Measurements from ENCODE around the gene VAMP4. TPM values are rescaled to one million over a fixed set of nuclear protein-coding genes. Genes with fewer than 3 reads are reported as not detected.
A peak's percentile ranks its signal among the peaks of the same experiment; 100 is the strongest.

VAMP4 gene
- polyA plus RNA-seq, 1 of the 3 experiments (the other 2 are of a cell fraction), result 2.5 TPM

DNA sequence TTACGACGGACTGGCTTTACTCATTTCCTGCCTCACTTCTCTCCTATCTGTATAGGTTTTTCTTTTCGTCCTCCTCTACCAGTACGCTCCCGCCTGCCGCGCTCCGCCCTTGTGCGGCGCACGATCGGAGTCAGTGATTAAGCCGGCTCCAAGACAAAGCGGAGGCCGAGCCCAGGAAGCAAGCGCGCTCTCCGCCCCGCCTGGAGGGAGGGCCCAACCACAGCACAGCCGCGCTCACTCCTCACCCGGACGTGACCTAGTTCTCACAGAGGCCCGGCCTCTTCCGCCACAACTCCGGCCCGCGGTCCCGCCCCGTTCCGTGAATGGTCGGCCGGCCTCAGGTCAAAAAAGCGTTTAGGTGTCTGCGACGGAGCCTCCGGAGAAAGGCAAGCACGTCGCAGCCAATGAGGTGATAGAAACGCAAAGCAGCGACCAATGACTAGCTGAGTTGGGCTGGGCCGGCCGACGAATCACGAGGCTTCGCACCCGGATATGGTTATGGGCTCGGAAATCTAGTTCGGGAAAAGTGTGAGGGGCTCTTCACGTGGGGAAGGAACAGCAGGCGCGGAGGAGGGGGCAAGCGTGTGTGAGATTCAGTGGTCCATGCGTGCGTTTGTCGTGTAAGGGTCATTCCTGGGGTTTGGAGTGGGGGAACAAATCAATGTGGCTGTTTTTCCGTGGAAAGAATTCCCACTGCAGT lies 39.5 kb upstream of the VAMP4 start, which contains the start of gene METTL13 (continued):
- TF ChIP-seq, protein P1, sequence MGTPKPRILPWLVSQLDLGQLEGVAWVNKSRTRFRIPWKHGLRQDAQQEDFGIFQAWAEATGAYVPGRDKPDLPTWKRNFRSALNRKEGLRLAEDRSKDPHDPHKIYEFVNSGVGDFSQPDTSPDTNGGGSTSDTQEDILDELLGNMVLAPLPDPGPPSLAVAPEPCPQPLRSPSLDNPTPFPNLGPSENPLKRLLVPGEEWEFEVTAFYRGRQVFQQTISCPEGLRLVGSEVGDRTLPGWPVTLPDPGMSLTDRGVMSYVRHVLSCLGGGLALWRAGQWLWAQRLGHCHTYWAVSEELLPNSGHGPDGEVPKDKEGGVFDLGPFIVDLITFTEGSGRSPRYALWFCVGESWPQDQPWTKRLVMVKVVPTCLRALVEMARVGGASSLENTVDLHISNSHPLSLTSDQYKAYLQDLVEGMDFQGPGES (IDR thresholded peaks at IDR 0.05; ENCODE audit: low read depth, low read length), result peak; percentile 79
- TF ChIP-seq ELF1 (IDR thresholded peaks at IDR 0.05) (peak; percentile 89), SMC3 (IDR thresholded peaks at IDR 0.05; ENCODE audit: low read depth, low read length) (no peak; the same call in 1 of the 2 replicates), RAD21 (IDR thresholded peaks at IDR 0.05; ENCODE audit: low read length) (no peak), POLR2AphosphoS5 (IDR thresholded peaks at IDR 0.05; ENCODE audit: low read depth, low read length) (peak; percentile 95), FOSL2 (IDR thresholded peaks at IDR 0.05; ENCODE audit: borderline replicate concordance, low read depth) (no peak), SIN3A (IDR thresholded peaks at IDR 0.05; ENCODE audit: borderline replicate concordance, low read depth, low read length) (peak; percentile 87; the same call in 1 of the 2 replicates), MEF2A (IDR thresholded peaks at IDR 0.05; ENCODE audit: borderline replicate concordance, low read depth) (no peak), EP300 (IDR thresholded peaks at IDR 0.05; ENCODE audit: borderline replicate concordance in 1 of 2, low read depth in 1 of 2, low read length in 1 of 2) (peak in 1 of 2 experiments; percentile 11; a peak in 1 of 4 replicates), NFIC (IDR thresholded peaks at IDR 0.05; ENCODE audit: borderline replicate concordance) (no peak), GABPA (IDR thresholded peaks at IDR 0.05; ENCODE audit: low read depth) (peak; percentile 87), JUND (IDR thresholded peaks at IDR 0.05) (no peak)
- TF ChIP-seq, protein P2, sequence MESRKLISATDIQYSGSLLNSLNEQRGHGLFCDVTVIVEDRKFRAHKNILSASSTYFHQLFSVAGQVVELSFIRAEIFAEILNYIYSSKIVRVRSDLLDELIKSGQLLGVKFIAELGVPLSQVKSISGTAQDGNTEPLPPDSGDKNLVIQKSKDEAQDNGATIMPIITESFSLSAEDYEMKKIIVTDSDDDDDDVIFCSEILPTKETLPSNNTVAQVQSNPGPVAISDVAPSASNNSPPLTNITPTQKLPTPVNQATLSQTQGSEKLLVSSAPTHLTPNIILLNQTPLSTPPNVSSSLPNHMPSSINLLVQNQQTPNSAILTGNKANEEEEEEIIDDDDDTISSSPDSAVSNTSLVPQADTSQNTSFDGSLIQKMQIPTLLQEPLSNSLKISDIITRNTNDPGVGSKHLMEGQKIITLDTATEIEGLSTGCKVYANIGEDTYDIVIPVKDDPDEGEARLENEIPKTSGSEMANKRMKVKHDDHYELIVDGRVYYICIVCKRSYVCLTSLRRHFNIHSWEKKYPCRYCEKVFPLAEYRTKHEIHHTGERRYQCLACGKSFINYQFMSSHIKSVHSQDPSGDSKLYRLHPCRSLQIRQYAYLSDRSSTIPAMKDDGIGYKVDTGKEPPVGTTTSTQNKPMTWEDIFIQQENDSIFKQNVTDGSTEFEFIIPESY (IDR thresholded peaks at IDR 0.05; ENCODE audit: borderline replicate concordance, low read depth), result no peak
- TF ChIP-seq, protein P3, sequence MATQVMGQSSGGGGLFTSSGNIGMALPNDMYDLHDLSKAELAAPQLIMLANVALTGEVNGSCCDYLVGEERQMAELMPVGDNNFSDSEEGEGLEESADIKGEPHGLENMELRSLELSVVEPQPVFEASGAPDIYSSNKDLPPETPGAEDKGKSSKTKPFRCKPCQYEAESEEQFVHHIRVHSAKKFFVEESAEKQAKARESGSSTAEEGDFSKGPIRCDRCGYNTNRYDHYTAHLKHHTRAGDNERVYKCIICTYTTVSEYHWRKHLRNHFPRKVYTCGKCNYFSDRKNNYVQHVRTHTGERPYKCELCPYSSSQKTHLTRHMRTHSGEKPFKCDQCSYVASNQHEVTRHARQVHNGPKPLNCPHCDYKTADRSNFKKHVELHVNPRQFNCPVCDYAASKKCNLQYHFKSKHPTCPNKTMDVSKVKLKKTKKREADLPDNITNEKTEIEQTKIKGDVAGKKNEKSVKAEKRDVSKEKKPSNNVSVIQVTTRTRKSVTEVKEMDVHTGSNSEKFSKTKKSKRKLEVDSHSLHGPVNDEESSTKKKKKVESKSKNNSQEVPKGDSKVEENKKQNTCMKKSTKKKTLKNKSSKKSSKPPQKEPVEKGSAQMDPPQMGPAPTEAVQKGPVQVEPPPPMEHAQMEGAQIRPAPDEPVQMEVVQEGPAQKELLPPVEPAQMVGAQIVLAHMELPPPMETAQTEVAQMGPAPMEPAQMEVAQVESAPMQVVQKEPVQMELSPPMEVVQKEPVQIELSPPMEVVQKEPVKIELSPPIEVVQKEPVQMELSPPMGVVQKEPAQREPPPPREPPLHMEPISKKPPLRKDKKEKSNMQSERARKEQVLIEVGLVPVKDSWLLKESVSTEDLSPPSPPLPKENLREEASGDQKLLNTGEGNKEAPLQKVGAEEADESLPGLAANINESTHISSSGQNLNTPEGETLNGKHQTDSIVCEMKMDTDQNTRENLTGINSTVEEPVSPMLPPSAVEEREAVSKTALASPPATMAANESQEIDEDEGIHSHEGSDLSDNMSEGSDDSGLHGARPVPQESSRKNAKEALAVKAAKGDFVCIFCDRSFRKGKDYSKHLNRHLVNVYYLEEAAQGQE (IDR thresholded peaks at IDR 0.05; ENCODE audit: low read depth, low read length), result peak; percentile 53; the same call in 1 of the 2 replicates
- TF ChIP-seq, protein P4, sequence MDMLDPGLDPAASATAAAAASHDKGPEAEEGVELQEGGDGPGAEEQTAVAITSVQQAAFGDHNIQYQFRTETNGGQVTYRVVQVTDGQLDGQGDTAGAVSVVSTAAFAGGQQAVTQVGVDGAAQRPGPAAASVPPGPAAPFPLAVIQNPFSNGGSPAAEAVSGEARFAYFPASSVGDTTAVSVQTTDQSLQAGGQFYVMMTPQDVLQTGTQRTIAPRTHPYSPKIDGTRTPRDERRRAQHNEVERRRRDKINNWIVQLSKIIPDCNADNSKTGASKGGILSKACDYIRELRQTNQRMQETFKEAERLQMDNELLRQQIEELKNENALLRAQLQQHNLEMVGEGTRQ (IDR thresholded peaks at IDR 0.05; ENCODE audit: borderline replicate concordance, low read depth, low read length), result no peak
- TF ChIP-seq, protein P5, sequence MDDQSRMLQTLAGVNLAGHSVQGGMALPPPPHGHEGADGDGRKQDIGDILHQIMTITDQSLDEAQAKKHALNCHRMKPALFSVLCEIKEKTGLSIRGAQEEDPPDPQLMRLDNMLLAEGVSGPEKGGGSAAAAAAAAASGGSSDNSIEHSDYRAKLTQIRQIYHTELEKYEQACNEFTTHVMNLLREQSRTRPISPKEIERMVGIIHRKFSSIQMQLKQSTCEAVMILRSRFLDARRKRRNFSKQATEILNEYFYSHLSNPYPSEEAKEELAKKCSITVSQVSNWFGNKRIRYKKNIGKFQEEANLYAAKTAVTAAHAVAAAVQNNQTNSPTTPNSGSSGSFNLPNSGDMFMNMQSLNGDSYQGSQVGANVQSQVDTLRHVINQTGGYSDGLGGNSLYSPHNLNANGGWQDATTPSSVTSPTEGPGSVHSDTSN (IDR thresholded peaks at IDR 0.05), result no peak; the same call in 1 of the 2 replicates
